ENCODE results near the gene CFLAR. TPM values are rescaled to one million over a fixed set of nuclear protein-coding genes. Genes with fewer than 3 reads are reported as not detected.

The CFLAR gene
- total RNA-seq, 2 donors from 2014 or later = 165 to 315 TPM

DNA sequence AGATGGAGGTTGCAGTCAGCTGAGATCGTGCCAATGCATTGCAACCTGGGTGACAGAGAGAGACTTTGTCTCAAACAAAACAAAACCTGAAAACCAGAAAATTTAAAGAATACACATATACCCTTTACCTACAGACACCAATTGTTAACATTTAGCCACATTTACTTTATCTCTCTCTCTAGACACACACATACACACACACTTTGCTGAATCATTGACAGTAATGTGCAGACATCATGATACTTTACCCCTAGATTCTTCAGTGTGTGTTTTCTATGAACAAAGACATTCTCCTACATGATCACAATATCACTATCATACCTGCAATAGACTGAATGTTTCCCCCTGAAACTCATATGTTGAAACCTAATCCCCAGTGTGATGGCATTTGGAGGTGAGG, 10.2 kb upstream of the CFLAR start:
- Histone ChIP-seq H3K36me3 (no peaks in the 10 kb centered on the region), H3K9me3 (no peaks in the 10 kb centered on the region), H3K4me3 (no peak overlapping the region), H3K27me3 (replicated peaks; ENCODE audit: insufficient read depth) (no peaks in the 10 kb centered on the region), H3K4me1 (ENCODE audit: control insufficient read depth in 1 of 2, low read depth in 2 of 2) (no peaks in the 10 kb centered on the region), H3K27ac (no peak overlapping the region)
- no peak for ATAC-seq (ENCODE audit: insufficient number of reproducible peaks, low FRiP score, low read depth)
- TF ChIP-seq, protein P1, sequence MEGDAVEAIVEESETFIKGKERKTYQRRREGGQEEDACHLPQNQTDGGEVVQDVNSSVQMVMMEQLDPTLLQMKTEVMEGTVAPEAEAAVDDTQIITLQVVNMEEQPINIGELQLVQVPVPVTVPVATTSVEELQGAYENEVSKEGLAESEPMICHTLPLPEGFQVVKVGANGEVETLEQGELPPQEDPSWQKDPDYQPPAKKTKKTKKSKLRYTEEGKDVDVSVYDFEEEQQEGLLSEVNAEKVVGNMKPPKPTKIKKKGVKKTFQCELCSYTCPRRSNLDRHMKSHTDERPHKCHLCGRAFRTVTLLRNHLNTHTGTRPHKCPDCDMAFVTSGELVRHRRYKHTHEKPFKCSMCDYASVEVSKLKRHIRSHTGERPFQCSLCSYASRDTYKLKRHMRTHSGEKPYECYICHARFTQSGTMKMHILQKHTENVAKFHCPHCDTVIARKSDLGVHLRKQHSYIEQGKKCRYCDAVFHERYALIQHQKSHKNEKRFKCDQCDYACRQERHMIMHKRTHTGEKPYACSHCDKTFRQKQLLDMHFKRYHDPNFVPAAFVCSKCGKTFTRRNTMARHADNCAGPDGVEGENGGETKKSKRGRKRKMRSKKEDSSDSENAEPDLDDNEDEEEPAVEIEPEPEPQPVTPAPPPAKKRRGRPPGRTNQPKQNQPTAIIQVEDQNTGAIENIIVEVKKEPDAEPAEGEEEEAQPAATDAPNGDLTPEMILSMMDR (IDR thresholded peaks at IDR 0.05) = no peak
- no peak for DNase-seq (ENCODE audit: low spot score)

DNA sequence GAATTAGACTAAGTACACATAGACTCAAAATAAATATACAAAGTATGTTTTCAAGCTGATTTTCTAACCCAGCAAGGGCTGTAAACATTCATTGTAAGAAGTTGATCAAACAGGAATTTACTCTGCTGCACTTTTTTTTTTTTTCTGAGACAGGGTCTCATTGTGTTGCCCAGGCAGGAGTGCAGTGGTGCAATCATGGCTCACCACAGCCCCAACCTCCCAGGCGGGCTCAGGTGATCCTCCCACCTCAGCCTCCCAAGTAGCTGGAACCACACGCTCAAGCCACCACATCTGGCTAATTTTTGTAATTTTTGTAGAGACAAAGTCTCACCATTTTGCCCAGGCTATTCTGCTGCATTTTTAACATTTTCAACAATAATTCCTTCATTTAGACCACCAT, 8.3 kb upstream of the CFLAR start:
- TF ChIP-seq, protein P1 (IDR thresholded peaks at IDR 0.05) = no peak
- H3K27ac ChIP-seq = no peak overlapping the region
- H3K9me3 ChIP-seq = no peaks in the 10 kb centered on the region
- DNase-seq (ENCODE audit: low spot score) (no peak), ATAC-seq (ENCODE audit: insufficient number of reproducible peaks, low FRiP score, low read depth) (no peak)
- no peaks in the 10 kb centered on the region for H3K36me3 ChIP-seq
- H3K4me1 ChIP-seq (ENCODE audit: control insufficient read depth in 1 of 2, low read depth in 2 of 2) = no peaks in the 10 kb centered on the region
- H3K4me3 ChIP-seq = no peak overlapping the region
- no peaks in the 10 kb centered on the region for H3K27me3 ChIP-seq (replicated peaks; ENCODE audit: insufficient read depth)

DNA sequence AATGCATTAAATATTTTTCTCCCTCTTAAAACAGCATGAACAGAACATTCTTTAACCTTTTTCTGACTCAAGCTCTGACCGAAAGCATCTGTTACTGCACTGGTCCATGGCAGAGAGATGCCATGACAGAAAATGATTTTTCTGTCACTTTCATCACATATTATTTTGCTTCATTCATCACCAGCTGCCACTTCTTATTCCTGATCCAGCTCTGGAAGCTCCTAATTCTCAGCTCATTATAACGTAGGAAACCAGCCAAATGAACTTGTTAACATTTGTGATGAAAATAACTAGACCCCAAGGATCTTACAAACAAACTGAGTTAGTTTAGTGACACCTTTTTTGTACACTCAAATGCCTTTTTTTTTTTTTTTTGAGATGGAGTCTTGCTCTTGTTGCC, 7.6 kb upstream of the CFLAR start:
- TF ChIP-seq, protein P1 (IDR thresholded peaks at IDR 0.05) = no peak
- no peak for ATAC-seq (ENCODE audit: insufficient number of reproducible peaks, low FRiP score, low read depth)
- no peak for DNase-seq (ENCODE audit: low spot score)

DNA sequence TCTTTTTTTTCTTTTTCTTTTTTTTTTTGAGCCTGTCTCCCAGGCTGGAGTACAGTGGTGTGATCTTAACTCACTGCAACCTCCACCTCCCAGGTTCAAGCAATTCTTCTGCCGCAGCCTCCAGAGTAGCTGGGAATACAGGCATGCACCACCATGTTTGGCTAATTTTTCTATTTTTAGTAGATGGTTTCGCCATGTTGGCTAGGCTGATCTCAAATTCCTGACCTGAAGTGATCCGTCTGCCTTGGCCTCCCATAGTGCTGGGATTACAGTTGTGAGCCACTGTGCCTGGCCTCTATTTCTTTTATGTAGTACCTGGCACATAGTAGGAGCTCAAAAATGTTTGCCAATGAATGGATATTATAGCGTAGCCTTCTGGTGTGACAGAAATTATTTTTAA, 6.8 kb upstream of the CFLAR start:
- no peak for DNase-seq (ENCODE audit: low spot score)
- no peak overlapping the region for H3K27ac ChIP-seq
- H3K4me1 ChIP-seq (ENCODE audit: control insufficient read depth in 1 of 2, low read depth in 2 of 2) = peaks cover 0 to 2% of the 10 kb centered on the region in 2 donors
- no peaks in the 10 kb centered on the region for H3K27me3 ChIP-seq (replicated peaks; ENCODE audit: insufficient read depth)
- H3K9me3 ChIP-seq = no peaks in the 10 kb centered on the region
- H3K36me3 ChIP-seq = no peaks in the 10 kb centered on the region
- TF ChIP-seq, protein P1 (IDR thresholded peaks at IDR 0.05) = no peak
- no peak overlapping the region for H3K4me3 ChIP-seq
- ATAC-seq (ENCODE audit: insufficient number of reproducible peaks, low FRiP score, low read depth) = no peak

More for the DNA sequence above, 7.6 kb upstream of the CFLAR start:
- Histone ChIP-seq H3K4me3 (no peak overlapping the region), H3K27me3 (replicated peaks; ENCODE audit: insufficient read depth) (no peaks in the 10 kb centered on the region), H3K36me3 (no peaks in the 10 kb centered on the region), H3K27ac (no peak overlapping the region), H3K4me1 (ENCODE audit: control insufficient read depth in 1 of 2, low read depth in 2 of 2) (no peaks in the 10 kb centered on the region), H3K9me3 (no peaks in the 10 kb centered on the region)

DNA sequence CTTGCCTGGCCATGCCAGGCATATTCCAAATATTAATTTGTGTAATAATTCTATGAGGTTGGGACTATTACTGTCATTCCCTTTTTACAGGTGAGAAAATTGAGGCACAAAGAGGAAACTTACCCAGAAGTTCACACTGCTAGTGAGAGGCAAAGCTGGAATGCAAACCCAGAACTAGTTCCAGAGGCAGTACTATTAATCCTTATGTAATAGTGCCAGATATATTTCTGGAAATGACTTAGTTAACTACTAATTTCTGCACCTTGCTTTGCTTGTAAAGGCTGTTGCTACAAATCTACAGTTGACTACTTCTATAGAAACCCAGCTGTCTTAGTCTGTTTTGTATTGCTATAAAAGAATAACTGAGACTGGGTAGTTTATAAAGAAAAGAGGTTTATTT, 5.3 kb upstream of the CFLAR start:
- Histone ChIP-seq H3K4me1 (ENCODE audit: control insufficient read depth in 1 of 2, low read depth in 2 of 2) (peaks cover 0 to 10% of the 10 kb centered on the region in 2 donors), H3K27me3 (replicated peaks; ENCODE audit: insufficient read depth) (no peaks in the 10 kb centered on the region), H3K36me3 (no peaks in the 10 kb centered on the region), H3K4me3 (no peak overlapping the region), H3K27ac (no peak overlapping the region), H3K9me3 (no peaks in the 10 kb centered on the region)
- TF ChIP-seq, protein P1 (IDR thresholded peaks at IDR 0.05) = no peak
- DNase-seq (ENCODE audit: low spot score) = no peak
- no peak for ATAC-seq (ENCODE audit: insufficient number of reproducible peaks, low FRiP score, low read depth)

Measured in thoracic aorta (tissue), 2 donors.